GM12878 (cell line): Measurements from ENCODE around the gene ST7. TPM values are rescaled to one million over a fixed set of nuclear protein-coding genes. Genes with fewer than 3 reads are reported as not detected.

Experiments
- ATAC-seq: fragments of 200-7000 bp; cut with Tn5 transposase; 3 replicates; pipeline ENCODE4 v1.9.1; 2020; ENCODE audit warnings: mild to moderate bottlenecking, moderate library complexity
- BruUV-seq: library from RNA; stranded (reverse); fragments of 400-500 nt; replicated peaks from 2 replicates; lab custom pipeline; 2021; lab: Mats Ljungman, UMichigan
- CTCF ChIA-PET: fragments of 300-600 bp; sonication (Branson Sonifier 250); formaldehyde crosslinking; extraction: SDS; loops from one replicate; lab custom pipeline; 2021; ENCODE audit warnings: inconsistent platforms; lab: Yijun Ruan, JAX
- POLR2A ChIA-PET: fragments of 350-600 bp; formaldehyde crosslinking; extraction: SDS; loops from one replicate; lab custom pipeline; 2021; ENCODE audit warnings: inconsistent platforms; lab: Charles Lee
- RAD21 ChIA-PET: fragments of 300-600 bp; sonication (Branson Sonifier 250); formaldehyde crosslinking; loops from one replicate; lab custom pipeline; 2023; ENCODE audit warnings: antibody characterized with exemption; ENCODE audit not compliant: unreplicated experiment; lab: Charles Lee
- SMC1A ChIA-PET: fragments of 300-600 bp; sonication (Branson Sonifier 250); formaldehyde crosslinking; loops from one replicate; lab custom pipeline; 2023; ENCODE audit not compliant: unreplicated experiment, uncharacterized antibody; lab: Charles Lee
- DNase-seq: peaks from one replicate; pipeline ENCODE4 v3.0.0-alpha.2; 2011; ENCODE audit warnings: low read depth, low spot score
- FAIRE-seq: peaks from 3 replicates; lab custom pipeline; 2011; peaks lifted over from hg19 to GRCh38; lab: Jason Lieb, UNC
- H2AFZ ChIP-seq: 2 replicates; pipeline ENCODE4 v1.6.0; 2011; ENCODE audit warnings: low read depth, low read length, control low read depth; ENCODE audit not compliant: control insufficient read depth
- H3K27ac ChIP-seq: 2 replicates; pipeline ENCODE4 v1.5.1; 2011; ENCODE audit warnings: control low read depth; ENCODE audit not compliant: control insufficient read depth, insufficient read depth
- H3K27me3 ChIP-seq, 2 experiments: replicated peaks in 1 of 2; 2 replicates each; pipeline versions ENCODE4 v1.6.0 to v1.6.1; 2011; ENCODE audit warnings: low read length in 1 of 2; ENCODE audit not compliant: control insufficient read depth in 2 of 2, insufficient read depth in 2 of 2
- H3K36me3 ChIP-seq, 2 experiments: 2 replicates each; pipeline ENCODE4 v1.5.1; 2011; ENCODE audit warnings: low read length in 1 of 2; ENCODE audit not compliant: control insufficient read depth in 2 of 2, insufficient read depth in 2 of 2
- H3K4me1 ChIP-seq: 2 replicates; pipeline ENCODE4 v1.6.1; 2011; ENCODE audit warnings: mild to moderate bottlenecking, low read length, moderate library complexity, mixed read lengths; ENCODE audit not compliant: control insufficient read depth, insufficient read depth
- H3K4me2 ChIP-seq: 2 replicates; pipeline ENCODE4 v1.6.0; 2011; ENCODE audit warnings: control low read depth; ENCODE audit not compliant: control insufficient read depth, insufficient read depth
- H3K4me3 ChIP-seq: fragments of 200-600 bp; sonication (generic); 2 replicates; pipeline ENCODE4 v1.5.1; 2016
- H3K79me2 ChIP-seq: 2 replicates; pipeline ENCODE4 v1.6.0; 2011; ENCODE audit warnings: low read length; ENCODE audit not compliant: control insufficient read depth, insufficient read depth
- H3K9ac ChIP-seq: 2 replicates; pipeline ENCODE4 v1.8.0; 2011; ENCODE audit warnings: low read length, control low read depth, mixed read lengths; ENCODE audit not compliant: control insufficient read depth, insufficient read depth
- H3K9me3 ChIP-seq: replicated peaks from 3 replicates; pipeline ENCODE4 v1.5.1; 2011; ENCODE audit warnings: mild to moderate bottlenecking, low read length; ENCODE audit not compliant: control insufficient read depth, insufficient read depth
- H4K20me1 ChIP-seq: 2 replicates; pipeline ENCODE4 v1.6.0; 2011; ENCODE audit not compliant: control insufficient read depth, insufficient read depth
- GABPA ChIP-seq: IDR thresholded peaks from 2 replicates; pipeline ENCODE4 v1.6.1; 2014; ENCODE audit warnings: antibody characterized with exemption, low read depth, mild to moderate bottlenecking, inconsistent platforms
- RAD21 ChIP-seq: IDR thresholded peaks from 2 replicates; pipeline ENCODE4 v1.6.1; 2011; ENCODE audit warnings: mild to moderate bottlenecking, low read depth, low read length, moderate library complexity; ENCODE audit not compliant: insufficient read depth
- RAD51 ChIP-seq: fragments of 450-650 bp; IDR thresholded peaks from 2 replicates; pipeline ENCODE4 v1.6.1; 2016; ENCODE audit warnings: moderate library complexity, mild to moderate bottlenecking, inconsistent platforms
- WGBS: methylation state at CpG from one replicate; pipeline ENCODE4 v1.1.6; 2016; ENCODE audit warnings: low lambda C conversion rate; ENCODE audit not compliant: insufficient replicate concordance, insufficient coverage; ENCODE audit errors: missing lambda C conversion rate; 5-methylcytosine and 5-hydroxymethylcytosine counted together
- in situ Hi-C: fragments of 300-500 bp; cut with MboI; formaldehyde crosslinking; loops from 9 replicates; pipeline ENCODE4 v1.14.3; 2018; ENCODE audit warnings: mixed read lengths
- intact Hi-C: fragments of 100-400 bp; cut with micrococcal nuclease; formaldehyde crosslinking; loops from one replicate; pipeline ENCODE4 v1.14.2; 2022; ENCODE audit not compliant: unreplicated experiment
- polyA plus RNA-seq, 11 experiments: library from polyadenylated mRNA; depleted of rRNA in 4 of 11; unstranded in 6 of 11; stranded (reverse) in 5 of 11; fragments of >200 nt; fragmentation: Nextera tagmentation in 4 of 11; fragmentation: Illumina TruSeq in 1 of 11; extraction: Ambion mirVana in 4 of 11; extraction: Trizol in 1 of 11; gene quantifications; 1 replicate in 1 of 11; 2 replicates in 10 of 11; pipeline versions ENCODE4 v1.2.1 to v1.2.3, GENCODE V29; 2011 to 2016; ENCODE audit warnings: inconsistent platforms in 2 of 11, missing spikeins in 2 of 11, low read depth in 1 of 11
- total RNA-seq, 4 experiments: library from RNA; depleted of rRNA in 3 of 4; stranded (reverse); fragments of >200 nt in 3 of 4; fragmentation: Illumina TruSeq in 1 of 4; extraction: Trizol in 1 of 4; gene quantifications; 2 replicates each; pipeline versions ENCODE4 v1.2.1 to v1.2.3, GENCODE V29; 2013 to 2021

Gene ST7
- total and polyA plus RNA-seq, 10 of the 15 experiments (the other 5 are each of a cell fraction or from before 2014, with no cell fraction given), result 27.7 to 76.4 (median 53.6) TPM

DNA sequence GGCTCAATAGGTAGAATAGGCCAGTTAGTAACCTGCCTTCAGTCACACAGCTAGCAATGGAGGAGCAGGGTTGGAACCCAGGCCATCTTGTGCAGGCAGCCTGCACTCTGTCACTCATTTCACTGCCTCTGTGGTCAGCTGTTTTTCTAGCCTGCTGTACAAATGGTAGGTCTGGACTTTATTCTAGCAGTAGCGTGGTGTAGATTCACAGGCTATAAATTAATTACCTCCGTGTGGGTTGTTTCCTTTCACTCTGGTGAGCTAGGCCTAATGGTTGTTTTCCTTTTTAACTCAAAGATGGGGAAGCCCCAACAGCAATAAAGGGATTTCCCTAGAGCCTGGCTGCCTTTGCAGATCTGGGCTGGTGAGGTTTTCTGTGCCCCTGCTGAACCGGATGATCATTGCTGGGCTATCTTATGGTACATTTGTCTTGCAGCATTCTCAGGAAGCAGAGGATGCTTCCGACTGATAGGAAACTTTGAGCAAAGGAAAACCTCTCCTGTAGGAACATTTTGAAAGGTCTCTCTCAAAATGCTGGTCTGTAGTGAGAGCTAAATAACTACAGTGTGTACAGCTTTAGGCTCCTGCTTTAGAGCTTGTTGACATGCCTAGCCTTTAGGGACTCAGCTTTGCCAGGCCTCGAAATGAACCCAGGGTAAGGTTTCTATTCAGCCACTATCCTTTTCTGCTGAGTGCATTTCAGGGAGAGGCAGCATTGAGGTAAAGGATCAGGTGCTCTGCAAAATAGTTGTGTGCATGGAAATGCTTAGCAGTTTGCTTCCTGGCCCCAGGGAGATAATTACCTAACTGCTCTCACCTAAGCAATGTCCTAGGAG lies 157.4 kb downstream of the ST7 start (continued):
- TF ChIP-seq GABPA (no peak), RAD21 (0 out of 2 replicates have a peak, but pooled peaks have one; percentile 6)

GRCh38 chr7:117111535-117111934 lies 158.2 kb downstream of the ST7 start:
- WGBS, result 100% methylated on average over 1 of the region's 1 CpG
- peaks cover 10% of the 10 kb centered on the region for H3K4me1 ChIP-seq
- in situ Hi-C loops, result loop anchor here (5.0 to 10.0 kb wide), 2 partner anchors 57 to 124 kb away; no protein-coding TSS in a partner anchor
- H3K4me2 ChIP-seq, result no peak overlapping the region
- FAIRE-seq (no peak), DNase-seq (no peak), ATAC-seq (no peak)
- H2AFZ ChIP-seq, result no peak overlapping the region
- no peak overlapping the region for H3K9ac ChIP-seq
- H4K20me1 ChIP-seq, result no peaks in the 10 kb centered on the region
- no peaks in the 10 kb centered on the region for H3K27me3 ChIP-seq
- H3K79me2 ChIP-seq, result peaks cover 16% of the 10 kb centered on the region
- BruUV-seq, result no TSS peak
- ChIA-PET RAD21 (interaction anchor here (0.9 to 2.3 kb wide), 13 partner anchors 10 to 154 kb away, joined by 3 to 26 read pairs (median 5); no protein-coding TSS in a partner anchor), POLR2A (interaction anchor here (0.8 to 1.7 kb wide), 6 partner anchors 43 to 147 kb away, joined by 3 to 5 read pairs (median 4); no protein-coding TSS in a partner anchor), SMC1A (interaction anchor here (0.6 to 3.5 kb wide), 22 partner anchors 9 to 157 kb away, joined by 3 to 27 read pairs (median 6); partner anchors contain the start of gene ST7), CTCF (interaction anchor here (0.8 to 3.7 kb wide), 15 partner anchors 7 to 181 kb away, joined by 3 to 26 read pairs (median 7); no protein-coding TSS in a partner anchor)
- H3K27ac ChIP-seq, result peak overlapping the region; percentile 20; the same call in 1 of the 2 replicates
- H3K4me3 ChIP-seq, result no peak overlapping the region
- no peak for TF ChIP-seq RAD51
- intact Hi-C loops, result no loop called here
- H3K36me3 ChIP-seq, result no peaks in the 10 kb centered on the region; a peak in 1 of 4 replicates
- H3K9me3 ChIP-seq, result no peaks in the 10 kb centered on the region; the same call in 2 of the 3 replicates
